HG03135 (cell line): ENCODE measurements around the gene SRGAP2C.
"Not testable (repeated sequence)": the region's sequence is repeated elsewhere in the genome, so short reads cannot be mapped to it uniquely, and the experiment has no call there.

Source experiments
- ATAC-seq: cut with Tn5 transposase; IDR thresholded peaks from one replicate; pipeline ENCODE4 v1.9.1; 2021; ENCODE audit warnings: mild to moderate bottlenecking, moderate library complexity; ENCODE audit not compliant: unreplicated experiment

SRGAP2C gene

DNA sequence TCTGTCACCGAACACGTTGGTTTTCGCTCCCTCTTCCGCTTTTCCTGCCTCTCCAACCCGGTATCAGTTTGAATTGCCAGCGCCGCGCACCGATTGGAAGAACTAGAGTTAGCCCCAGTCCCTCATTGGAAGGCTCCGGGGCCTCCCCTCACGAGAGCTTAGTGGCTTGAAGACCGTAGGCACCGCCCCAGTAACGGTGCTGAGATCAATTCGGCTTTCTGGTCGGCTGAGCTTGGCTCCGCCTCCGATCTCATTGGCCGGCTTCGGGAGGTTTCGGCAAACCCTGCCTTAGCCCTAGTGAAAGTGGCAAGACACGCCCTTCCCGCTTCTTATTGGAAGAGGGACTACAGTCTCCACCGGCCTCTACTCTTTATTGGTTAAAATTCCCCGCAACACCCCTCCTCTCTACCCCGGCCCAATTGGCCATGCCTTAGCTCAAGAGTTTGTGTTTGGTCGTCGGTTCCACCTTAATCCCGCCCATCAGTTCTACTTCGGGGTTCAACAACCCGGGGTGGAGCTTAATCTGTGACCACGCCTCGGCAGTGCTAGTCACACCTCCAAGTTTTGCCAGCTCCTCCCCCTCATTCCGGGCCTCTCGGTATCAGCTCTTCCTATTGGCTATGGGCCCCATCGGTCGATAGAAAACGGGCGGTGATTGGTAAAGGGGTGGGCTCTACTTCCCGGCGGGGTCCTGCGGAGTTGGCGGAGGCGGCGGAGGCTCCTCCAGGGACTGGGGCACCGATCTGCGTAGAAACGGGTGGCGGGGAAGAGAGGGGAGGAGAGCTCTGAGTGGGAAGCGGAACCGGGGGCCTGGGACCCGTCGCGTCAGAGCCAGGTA is at the start of gene SRGAP2C, which contains the start of gene FAM72B:
SRGAP2C (plus strand) TSS at position 686 of the 838 bp plus-strand sequence. CDS start 2,472 bp downstream, outside the sequence.
FAM72B (minus strand) TSS at position 51 of the 838 bp plus-strand sequence. CDS start 851 bp downstream, outside the sequence.
- peak; percentile 84 for ATAC-seq

DNA sequence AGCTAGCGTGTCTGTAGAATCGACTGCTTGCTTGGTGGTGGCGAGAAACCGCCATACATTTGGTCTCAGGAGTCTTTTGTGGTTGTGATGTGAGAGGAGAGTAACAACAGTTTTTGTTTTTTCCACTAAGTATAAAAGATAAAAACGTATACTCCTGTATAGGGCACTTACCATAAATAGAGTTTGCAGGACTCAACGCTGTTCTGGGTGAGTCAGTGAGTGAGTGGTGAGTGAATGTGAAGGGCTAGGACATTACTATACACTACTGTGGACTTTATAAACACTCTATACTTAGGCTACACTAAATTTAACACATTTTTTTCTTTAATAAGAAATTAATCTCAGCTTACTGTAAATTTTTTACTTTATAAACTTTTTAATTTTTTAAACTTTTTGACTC is 44.4 kb upstream of the SRGAP2C start:
- not testable (repeated sequence) for ATAC-seq

DNA sequence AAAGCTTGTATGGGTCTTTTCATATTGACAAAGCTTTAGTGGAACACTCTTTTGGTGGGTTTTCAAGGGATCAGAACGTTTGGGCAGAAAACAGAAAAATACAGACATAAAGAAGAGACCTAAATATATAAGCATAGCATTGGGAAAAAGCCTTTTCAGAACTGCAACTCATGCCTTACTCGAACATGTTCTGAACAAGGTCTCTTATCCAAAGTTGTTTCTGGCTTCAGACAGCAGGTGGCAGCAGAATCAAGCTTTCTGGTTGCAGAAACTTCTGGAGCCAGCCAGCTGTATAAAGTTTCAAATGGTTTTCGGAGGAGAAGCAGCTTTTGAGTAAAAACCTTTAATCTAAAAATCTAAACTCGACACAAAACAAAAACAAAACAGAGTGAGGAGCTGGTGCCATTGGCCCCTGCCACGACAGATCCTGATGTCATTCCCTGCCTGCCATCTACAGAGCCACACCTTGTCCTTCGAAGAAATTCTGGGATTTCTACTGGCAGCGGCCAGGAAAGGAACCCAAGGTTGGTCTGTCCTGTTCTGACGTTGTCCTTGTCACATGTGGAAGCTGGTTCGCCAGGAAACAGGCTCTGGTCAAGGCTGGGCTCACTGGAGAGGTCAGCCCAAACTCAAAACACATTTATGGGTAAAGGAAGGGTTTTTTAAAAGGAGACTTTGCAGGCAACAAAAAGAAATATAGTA is 36.1 kb upstream of the SRGAP2C start:
- not testable (repeated sequence) for ATAC-seq

DNA sequence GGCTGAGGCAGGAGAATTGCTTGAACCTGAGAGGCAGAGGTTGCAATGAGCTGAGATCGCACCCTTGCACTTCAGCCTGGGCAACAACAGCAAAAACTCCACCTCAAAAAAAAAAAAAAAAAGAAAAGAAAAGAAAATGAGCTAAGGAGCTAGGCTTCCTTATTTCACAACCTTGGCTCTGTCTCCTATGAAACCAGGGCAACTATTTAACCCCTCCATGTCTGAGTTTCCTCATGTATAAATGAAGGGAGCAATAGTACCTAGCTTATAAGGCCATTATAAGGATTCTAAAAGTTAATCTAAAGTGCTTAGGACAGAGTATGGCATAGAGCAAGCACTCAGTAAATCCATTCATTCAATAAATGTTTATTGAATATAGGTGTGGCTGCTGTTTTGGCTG is 33.5 kb upstream of the SRGAP2C start:
- ATAC-seq = not testable (repeated sequence)

DNA sequence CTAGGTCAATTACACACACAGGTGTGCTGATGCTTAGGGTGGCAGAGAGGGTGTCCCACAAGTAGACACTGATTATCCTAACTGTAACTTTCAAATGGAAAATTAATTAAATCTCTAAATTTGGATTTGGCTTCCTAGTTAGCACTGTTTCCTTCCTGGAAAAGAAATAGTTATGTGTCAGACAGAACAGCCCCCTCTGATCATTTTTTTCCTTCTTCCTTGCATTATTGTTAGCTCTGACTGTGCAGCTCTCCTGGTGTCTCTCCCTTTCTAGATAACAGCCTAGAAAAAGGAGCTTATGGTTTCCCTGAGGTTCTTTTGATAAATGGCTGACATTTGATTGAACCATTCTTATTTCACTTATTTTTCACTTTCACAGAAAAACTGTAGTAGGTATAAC is 32.0 kb upstream of the SRGAP2C start:
- ATAC-seq = not testable (repeated sequence)

DNA sequence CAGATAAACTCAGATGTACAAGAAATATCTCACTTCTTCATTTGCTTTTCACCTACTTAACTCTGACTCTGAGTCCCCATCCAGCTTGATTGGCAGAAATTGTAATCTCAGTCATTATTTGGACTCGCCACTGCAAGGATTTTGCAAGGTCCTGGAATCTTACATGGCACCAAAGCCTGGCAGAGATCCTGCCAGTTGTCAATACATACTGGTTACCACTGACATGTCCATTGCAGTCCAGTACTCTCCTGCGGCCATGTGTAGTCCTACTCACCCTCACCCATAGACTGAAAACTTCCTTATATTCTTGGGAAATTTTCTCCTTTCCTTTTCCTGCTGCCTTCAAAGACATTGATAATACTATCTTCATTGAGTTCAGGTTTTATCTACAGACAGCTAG is 30.0 kb upstream of the SRGAP2C start:
- ATAC-seq = not testable (repeated sequence)

DNA sequence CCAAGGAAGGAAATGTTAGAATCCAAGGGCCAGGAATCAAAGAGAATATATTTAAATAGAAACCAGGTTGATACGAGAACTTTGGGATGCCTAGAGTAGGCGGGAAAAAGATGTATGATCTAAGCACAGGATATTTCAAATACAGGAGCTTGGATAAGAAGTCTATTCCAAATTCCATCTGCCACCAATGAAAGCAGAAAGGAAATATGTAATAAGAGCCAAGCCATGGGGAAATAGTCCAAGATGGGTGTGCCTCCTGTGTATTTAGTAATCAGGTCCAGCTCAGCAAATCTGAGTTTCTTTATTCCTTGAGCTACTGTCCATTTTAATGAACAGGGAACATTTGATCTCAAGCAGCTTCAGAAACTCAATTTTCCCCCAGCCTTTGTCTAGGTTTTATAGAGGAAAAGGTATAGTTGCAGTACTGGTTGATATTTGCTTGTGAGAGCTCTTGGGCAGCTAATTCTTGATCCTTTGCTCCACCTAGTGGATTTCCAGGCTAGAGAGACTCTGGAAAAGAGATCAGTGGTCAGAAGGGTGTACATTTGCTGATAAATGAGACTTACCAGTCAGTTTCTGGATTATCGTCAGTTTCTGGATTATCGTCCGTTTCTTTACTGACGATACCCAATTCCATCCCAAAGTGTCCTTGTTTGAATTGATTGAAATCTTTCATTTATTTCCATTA is 29.0 kb upstream of the SRGAP2C start:
- not testable (repeated sequence) for ATAC-seq

DNA sequence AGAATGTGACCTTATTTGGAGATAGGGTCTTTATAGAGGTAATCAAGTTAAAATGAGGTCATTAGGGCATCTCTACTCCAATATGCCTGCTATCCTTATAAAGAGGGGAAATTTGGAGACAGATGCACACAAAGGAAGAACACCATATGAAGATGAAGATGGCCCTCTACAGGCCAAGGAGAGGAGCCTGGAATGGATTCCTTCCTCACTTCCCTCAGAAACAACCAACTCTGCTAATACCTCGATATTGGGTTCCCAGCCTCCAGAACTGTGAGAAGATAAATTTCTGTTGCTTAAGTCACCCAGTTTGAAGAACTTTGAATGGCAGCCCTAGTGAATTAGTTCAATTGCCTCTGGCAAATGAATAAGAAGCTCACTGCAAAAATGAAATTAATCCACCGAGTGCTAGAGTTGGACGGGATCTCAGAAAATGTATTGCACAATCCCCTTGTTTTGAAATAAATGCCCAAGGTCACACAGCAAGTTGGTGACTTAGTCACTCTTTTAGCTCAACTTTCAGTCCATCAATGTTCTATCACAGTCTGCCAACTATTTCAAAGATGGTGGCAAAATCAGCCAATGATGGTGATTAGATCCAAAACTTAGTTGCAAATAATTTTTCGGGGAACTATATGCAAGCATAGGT is 27.7 kb upstream of the SRGAP2C start:
- ATAC-seq = not testable (repeated sequence)

DNA sequence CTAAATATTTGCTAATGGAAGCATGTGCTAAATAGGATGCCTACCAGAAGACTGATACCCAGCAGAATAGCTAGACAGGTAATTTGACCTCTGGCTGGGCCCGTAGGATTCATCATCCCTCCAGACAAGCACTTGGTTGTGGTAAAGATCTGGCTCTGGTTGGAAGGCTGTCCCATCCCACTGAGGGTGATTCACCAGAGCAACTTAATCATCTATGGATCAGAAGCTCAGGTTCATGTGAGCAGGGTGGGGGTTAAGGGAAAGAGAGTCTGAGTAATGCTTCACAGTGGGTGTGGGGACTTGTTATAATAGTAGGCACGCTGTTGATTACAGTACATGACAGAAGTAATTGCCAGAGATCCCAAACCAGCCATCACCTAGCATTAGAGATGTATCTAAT is 27.2 kb upstream of the SRGAP2C start:
- not testable (repeated sequence) for ATAC-seq

DNA sequence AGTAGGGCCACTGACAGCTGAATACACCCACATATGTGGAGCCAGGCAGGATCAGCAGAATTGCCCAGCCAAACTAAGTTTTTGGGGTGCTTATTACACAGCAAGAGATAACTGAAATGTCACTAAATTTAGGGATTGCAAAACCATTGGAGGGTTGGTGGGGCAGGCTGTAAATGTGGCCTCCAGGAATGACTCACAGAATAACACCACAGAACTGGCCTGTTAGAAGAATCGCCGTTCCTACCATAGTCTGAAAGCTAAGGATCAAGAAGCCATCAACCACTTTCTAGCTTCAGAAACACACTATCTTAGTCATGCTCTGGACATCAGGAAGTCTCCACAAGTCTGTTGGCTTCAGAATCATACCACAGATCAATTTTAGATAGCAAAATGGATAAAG is 24.7 kb upstream of the SRGAP2C start:
- ATAC-seq = not testable (repeated sequence)

DNA sequence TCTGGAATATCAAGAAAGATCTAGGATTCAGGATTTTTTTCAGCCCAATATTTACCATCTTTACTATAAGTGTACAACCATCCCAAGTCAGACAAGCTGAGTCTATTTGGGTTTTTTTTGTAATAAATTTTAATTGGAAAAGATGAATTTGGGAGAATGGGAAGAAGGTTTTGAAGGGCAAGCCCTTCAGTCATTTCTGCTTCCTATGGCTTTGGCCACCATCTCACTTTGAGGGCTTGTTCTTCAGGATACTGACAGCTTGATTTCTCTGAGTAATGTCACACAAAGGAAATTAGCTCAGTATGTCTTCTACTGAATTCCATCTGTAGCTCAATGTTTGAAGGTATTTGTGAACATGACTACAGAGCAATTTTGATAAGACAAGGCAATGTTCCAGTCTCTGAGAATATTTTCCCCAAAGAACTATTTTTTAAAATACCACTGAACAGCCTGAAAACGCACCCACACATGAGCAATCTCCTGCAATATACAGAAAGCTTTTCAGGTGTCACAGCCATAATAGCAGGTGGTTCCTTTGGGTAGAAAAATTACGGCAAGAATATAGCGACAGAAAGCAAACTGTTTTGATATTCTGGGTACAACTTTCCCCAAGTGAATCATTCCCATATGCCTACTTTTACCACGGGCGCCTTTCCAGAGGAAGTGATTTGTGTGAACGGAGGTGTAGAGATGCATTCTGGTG is 23.4 kb upstream of the SRGAP2C start:
- ATAC-seq = not testable (repeated sequence)

DNA sequence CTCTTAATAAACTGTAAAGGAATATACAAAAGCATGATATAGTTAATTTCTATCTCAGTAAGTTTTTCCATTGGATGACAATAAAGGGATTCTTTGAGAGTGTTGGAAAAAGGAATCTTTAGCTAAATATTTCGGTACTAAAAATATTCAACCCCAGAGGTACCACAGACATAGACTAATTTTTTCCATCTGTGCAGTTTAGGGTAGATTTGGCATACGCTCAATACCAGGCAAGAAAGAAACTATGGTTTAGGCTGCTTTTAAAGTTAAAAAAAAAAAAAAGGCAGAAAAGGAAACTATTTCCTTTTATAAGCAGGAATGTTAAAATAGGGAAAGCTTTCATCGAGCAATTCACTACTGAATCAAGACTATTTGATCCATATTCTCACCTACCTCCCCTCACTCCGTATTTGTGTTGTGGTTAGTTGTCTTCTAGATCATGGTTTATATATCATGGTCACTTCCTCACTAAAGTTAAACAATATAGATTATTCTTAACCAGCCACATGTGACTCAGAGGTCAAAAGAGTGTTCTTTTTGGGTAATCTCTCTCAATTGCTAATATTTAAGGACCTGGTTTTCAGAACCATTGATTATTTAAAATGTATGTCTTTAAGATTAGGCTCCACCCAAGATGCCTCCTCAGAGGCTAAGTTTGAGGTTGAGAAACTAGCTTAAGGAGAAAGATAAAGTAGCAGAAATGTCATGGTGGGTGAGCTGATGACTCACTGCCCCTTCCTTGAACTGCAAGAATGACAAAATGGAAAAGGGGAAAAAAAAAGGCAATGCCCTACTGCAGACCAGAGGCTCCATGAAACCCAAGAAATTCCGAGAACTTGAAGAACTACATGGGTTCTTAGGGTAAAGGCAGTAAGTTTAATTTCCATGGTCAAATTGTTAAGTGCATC is 20.7 kb upstream of the SRGAP2C start:
- ATAC-seq = not testable (repeated sequence)

DNA sequence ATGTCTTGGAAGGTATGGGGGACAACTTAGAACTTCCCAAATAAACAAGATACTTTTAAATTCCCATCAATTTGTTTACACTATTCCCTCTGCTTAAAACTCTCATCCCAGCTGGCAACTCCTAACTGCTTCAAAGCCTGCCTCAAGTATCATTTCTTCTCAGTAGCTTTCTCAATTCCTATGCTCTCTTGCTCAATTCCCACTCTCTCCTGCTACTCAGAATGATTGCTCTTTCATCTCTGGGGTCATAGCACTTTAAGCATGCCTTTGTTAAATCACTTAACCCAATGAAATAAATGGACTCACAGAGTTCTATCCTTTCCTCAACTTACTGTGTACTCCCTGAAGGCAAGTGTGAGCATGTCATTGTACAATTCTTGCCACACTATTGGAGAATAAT is 19.5 kb upstream of the SRGAP2C start:
- ATAC-seq = not testable (repeated sequence)

DNA sequence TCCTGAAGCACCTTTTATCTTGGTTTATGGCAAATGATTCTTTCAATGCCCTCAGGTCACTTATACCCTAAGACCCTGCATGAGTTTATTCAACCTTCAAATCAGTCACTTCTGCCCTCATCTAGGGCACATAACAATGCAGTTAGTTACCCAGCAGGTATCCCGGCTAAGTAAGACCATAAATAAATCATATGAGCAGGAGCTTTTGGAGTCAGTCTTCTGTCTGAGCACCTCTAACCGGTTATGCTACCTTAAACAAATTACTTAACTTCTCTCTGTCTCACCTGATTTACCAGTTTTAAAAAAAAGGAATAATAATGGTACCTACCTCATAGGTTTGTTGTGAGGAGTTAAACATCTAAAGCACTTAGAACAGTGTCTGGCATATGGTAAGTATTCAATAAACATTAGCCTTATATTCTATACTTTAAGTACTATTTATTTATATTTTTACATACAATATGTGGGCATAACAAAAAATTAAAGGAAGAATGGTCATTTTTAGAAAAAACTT is 17.5 kb upstream of the SRGAP2C start:
- ATAC-seq = not testable (repeated sequence)

DNA sequence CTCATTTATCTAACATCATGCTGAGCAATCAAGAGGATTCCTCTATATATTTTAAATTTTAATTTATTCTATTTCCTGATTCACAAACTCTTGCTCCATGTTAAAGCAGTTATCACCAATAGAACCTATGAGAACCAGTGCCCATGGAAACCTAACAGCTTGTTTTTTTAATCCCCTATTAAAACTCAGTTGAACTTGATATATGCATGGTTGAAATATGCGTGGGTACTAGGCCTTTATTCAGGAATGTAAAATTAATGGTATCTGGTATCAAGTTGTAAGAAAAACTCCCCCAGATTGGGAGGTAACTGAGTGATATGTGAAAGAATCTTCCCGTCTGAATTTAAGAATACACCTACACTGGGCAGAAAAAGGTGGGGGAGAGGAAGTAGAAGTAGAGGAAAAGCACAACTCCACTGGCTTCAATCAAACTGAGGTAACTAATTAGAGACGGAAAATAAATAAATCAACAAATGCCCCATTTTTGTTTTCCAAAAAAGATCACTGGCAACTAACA is 16.6 kb upstream of the SRGAP2C start:
- ATAC-seq = not testable (repeated sequence)

DNA sequence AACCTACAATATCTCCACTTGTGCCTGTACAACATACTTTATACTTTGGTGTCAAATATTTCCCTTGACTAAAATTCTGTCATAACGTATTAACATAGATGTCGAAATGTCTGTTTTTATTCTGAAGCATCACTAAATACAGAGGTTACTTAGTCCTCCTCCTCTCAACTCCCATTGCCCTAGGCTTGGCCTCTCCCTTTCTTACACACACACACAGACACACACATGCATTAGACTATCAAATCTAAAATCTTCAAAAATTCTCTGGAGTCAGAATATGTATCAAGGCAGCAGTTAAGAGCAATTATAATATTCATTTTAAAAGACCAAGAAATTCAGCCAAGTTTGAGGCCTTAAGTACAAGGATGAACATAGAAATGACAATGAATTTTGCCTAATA is 8.1 kb upstream of the SRGAP2C start:
- ATAC-seq = not testable (repeated sequence)

DNA sequence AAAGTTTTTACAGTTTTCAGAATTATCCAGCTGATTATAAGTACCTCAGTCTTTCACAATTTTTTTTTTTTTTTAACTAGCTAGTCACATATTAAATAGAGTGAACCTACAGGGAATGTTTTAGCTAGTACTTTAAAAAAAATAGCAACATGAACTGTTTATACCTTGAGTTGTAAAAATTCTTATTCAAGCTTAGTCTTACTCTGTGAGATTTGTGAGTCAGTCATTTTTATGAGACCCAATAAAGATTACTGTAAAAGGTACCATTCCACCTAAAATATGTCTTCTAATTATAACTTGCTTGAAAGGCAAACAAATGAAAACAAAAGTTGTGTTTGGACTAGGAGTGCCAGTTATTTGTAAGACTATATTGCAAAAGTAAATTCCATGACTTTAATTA is 6.6 kb upstream of the SRGAP2C start:
- not testable (repeated sequence) for ATAC-seq

DNA sequence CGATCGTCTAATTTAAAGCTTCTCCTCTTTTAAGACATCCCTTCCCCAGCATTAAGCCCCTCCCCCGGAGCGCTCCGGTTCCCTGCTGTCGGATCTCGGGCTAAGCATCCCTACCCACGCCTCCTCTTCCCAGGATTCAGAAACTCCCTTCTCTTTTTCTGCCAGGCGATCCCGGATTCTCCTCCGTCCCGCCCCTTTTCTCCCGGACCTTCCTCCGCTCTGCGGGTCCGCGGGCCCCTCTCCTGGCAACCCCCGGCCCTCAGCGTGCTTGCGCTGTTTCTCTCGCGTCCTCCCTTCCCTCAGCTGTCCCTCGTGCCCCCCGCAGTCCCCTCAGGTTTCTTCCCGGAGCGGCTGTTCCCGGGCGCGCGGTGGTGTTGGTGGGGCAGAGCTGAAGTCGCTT is 908 bp upstream of the SRGAP2C start:
- not testable (repeated sequence) for ATAC-seq
